Hematopoietic multipotent progenitor cell (in vitro differentiated cells): Measurements from ENCODE around the gene FAM98C. TPM values are rescaled to one million over a fixed set of nuclear protein-coding genes. Genes with fewer than 3 reads are reported as not detected.
A peak's percentile ranks its signal among the peaks of the same experiment; 100 is the strongest.
"Not testable (repeated sequence)": the region's sequence is repeated elsewhere in the genome, so short reads cannot be mapped to it uniquely, and the experiment has no call there.

ENCODE experiments used
- DNase-seq, 3 donors: peaks; one replicate each; pipeline ENCODE4 v3.0.0-alpha.2; 2011 to 2015; ENCODE audit warnings: low read depth in 2 of 3, low spot score in 2 of 3
- total RNA-seq: library from RNA; depleted of rRNA; stranded (reverse); fragments of >200 nt; gene quantifications from one replicate; pipeline ENCODE4 v1.2.3, GENCODE V29; 2012

Gene FAM98C
- total RNA-seq, 1 donor = 9.4 TPM

- DNase-seq = no peak
Measured at GRCh38 chr19:38424272-38424671, 21.4 kb downstream of the FAM98C start.

GRCh38 chr19:38425222-38425809 is 22.4 kb downstream of the FAM98C start:
- DNase-seq = no peak

- peak in 2 of 3 donors; percentile 85 to 86 for DNase-seq
Measured at GRCh38 chr19:38425810-38426466, 23.0 kb downstream of the FAM98C start, which contains the start of gene RASGRP4. RASGRP4 (minus strand) TSS chr19:38426219; CDS start chr19:38426091, 128 bp downstream.

GRCh38 chr19:38427035-38427677 is 24.3 kb downstream of the FAM98C start:
- not testable (repeated sequence) for DNase-seq

- peak in 1 of 3 donors; percentile 8 for DNase-seq
Measured at GRCh38 chr19:38429055-38429810, 26.3 kb downstream of the FAM98C start.

- no peak for DNase-seq
Measured at GRCh38 chr19:38429811-38430156, 26.9 kb downstream of the FAM98C start.

GRCh38 chr19:38430931-38431330 is 28.0 kb downstream of the FAM98C start:
- no peak for DNase-seq

GRCh38 chr19:38433268-38433733 is 30.4 kb downstream of the FAM98C start, which contains the start of gene RYR1:
RYR1 (plus strand) TSS chr19:38433691; CDS start chr19:38433830, 139 bp downstream.
- peak in 2 of 3 donors; percentile 53 to 67 for DNase-seq

- DNase-seq = no peak
Measured at GRCh38 chr19:38434549-38435051, 31.7 kb downstream of the FAM98C start.

GRCh38 chr19:38437295-38437694 is 34.4 kb downstream of the FAM98C start:
- no peak for DNase-seq

GRCh38 chr19:38437917-38438316 is 35.0 kb downstream of the FAM98C start:
- no peak for DNase-seq

- no peak for DNase-seq
Measured at GRCh38 chr19:38440592-38440991, 37.7 kb downstream of the FAM98C start.

- DNase-seq = peak in 2 of 3 donors; percentile 45 to 67
Measured at GRCh38 chr19:38441657-38442348, 38.9 kb downstream of the FAM98C start.

- DNase-seq = no peak
Measured at GRCh38 chr19:38442736-38443135, 39.8 kb downstream of the FAM98C start.

GRCh38 chr19:38443458-38443999 is 40.6 kb downstream of the FAM98C start:
- no peak for DNase-seq

GRCh38 chr19:38444026-38444425 is 41.1 kb downstream of the FAM98C start:
- DNase-seq = no peak

GRCh38 chr19:38445362-38445761 is 42.5 kb downstream of the FAM98C start:
- DNase-seq = no peak

GRCh38 chr19:38448225-38448624 is 45.3 kb downstream of the FAM98C start:
- no peak for DNase-seq

GRCh38 chr19:38449518-38449917 is 46.6 kb downstream of the FAM98C start:
- DNase-seq = no peak

GRCh38 chr19:38451036-38451435 is 48.1 kb downstream of the FAM98C start:
- DNase-seq = no peak
